Activated CD8-positive, alpha-beta T cell treated with anti-CD3 and anti-CD28 coated beads, Interleukin-2, amount 10 ng/mL, durations not matched to agents 7 days and 5 days (primary cell): ENCODE data around the gene SCAMP4. TPM values are rescaled to one million over a fixed set of nuclear protein-coding genes. Genes with fewer than 3 reads are reported as not detected.

Experiments
- ATAC-seq: fragments of 150-1000 bp; cut with Tn5 transposase; one replicate; pipeline ENCODE4 v1.10.0; 2021; ENCODE audit warnings: moderate library complexity
- CTCF ChIA-PET: fragments of 350-600 bp; sonication (Branson Sonifier 250); formaldehyde crosslinking; loops from one replicate; lab custom pipeline; 2021; ENCODE audit warnings: antibody characterized with exemption; lab: Charles Lee
- POLR2A ChIA-PET: fragments of 350-600 bp; sonication (Branson Sonifier 250); formaldehyde crosslinking; loops from one replicate; lab custom pipeline; 2021; ENCODE audit warnings: antibody characterized with exemption; lab: Charles Lee
- DNase-seq: peaks from one replicate; pipeline ENCODE4 v3.0.0-alpha.2; 2020
- H3K27ac Mint-ChIP-seq: one replicate; pipeline ENCODE4 v1.8.0; 2021; ENCODE audit warnings: mild to moderate bottlenecking, mixed read lengths
- H3K27me3 Mint-ChIP-seq: one replicate; pipeline ENCODE4 v1.8.0; 2021; ENCODE audit warnings: low read depth, mixed read lengths
- H3K36me3 Mint-ChIP-seq: one replicate; pipeline ENCODE4 v1.8.0; 2021; ENCODE audit warnings: low read depth, mixed read lengths
- H3K4me1 Mint-ChIP-seq: one replicate; pipeline ENCODE4 v1.8.0; 2021; ENCODE audit warnings: low read depth, mixed read lengths
- H3K4me3 Mint-ChIP-seq: one replicate; pipeline ENCODE4 v1.8.0; 2021; ENCODE audit warnings: mild to moderate bottlenecking, mixed read lengths
- H3K9me3 Mint-ChIP-seq: one replicate; pipeline ENCODE4 v1.8.0; 2022; ENCODE audit warnings: mixed read lengths; ENCODE audit not compliant: insufficient read depth
- total RNA-seq, 2 experiments: library from RNA; stranded (reverse); gene quantifications; one replicate each; pipeline ENCODE4 v1.2.3, GENCODE V29; 2021

The SCAMP4 gene
- total RNA-seq, 2 experiments from 2014 or later: 29.9 to 37.2 TPM

GRCh38 chr19:1906985-1907562 is 1.9 kb downstream of the SCAMP4 start:
- ChIA-PET CTCF (interaction anchor here (0.8 kb wide), 1 partner anchor 23 kb away, joined by 3 read pairs; no protein-coding TSS in a partner anchor), POLR2A (no interaction called here)
- DNase-seq (no peak), ATAC-seq (no peak)
- Mint-ChIP-seq H3K9me3 (no peaks in the 10 kb centered on the region), H3K27me3 (no peaks in the 10 kb centered on the region), H3K4me3 (no peak overlapping the region), H3K36me3 (peaks cover 7% of the 10 kb centered on the region), H3K4me1 (peaks cover 51% of the 10 kb centered on the region), H3K27ac (no peak overlapping the region)

- H3K27ac Mint-ChIP-seq: no peak overlapping the region
- ChIA-PET POLR2A (interaction anchor here (1.3 kb wide), 1 partner anchor 10 kb away, joined by 3 read pairs; no protein-coding TSS in a partner anchor), CTCF (interaction anchor here (0.8 kb wide), 1 partner anchor 22 kb away, joined by 3 read pairs; no protein-coding TSS in a partner anchor)
- no peaks in the 10 kb centered on the region for H3K27me3 Mint-ChIP-seq
- no peak overlapping the region for H3K4me3 Mint-ChIP-seq
- peaks cover 7% of the 10 kb centered on the region for H3K36me3 Mint-ChIP-seq
- peaks cover 51% of the 10 kb centered on the region for H3K4me1 Mint-ChIP-seq
- H3K9me3 Mint-ChIP-seq: no peaks in the 10 kb centered on the region
- ATAC-seq: no peak
- no peak for DNase-seq
Observed at GRCh38 chr19:1907563-1908363, 2.6 kb downstream of the SCAMP4 start.

GRCh38 chr19:1908364-1908678 is 3.1 kb downstream of the SCAMP4 start:
- Mint-ChIP-seq H3K36me3 (peaks cover 10% of the 10 kb centered on the region), H3K27me3 (no peaks in the 10 kb centered on the region), H3K9me3 (no peaks in the 10 kb centered on the region), H3K4me3 (no peak overlapping the region), H3K4me1 (peaks cover 46% of the 10 kb centered on the region), H3K27ac (no peak overlapping the region)
- no peak for ATAC-seq
- ChIA-PET CTCF (no interaction called here), POLR2A (interaction anchor here (0.6 to 1.3 kb wide), 2 partner anchors 11 to 12 kb away, joined by 3 read pairs; no protein-coding TSS in a partner anchor)
- no peak for DNase-seq

- ChIA-PET CTCF (no interaction called here), POLR2A (no interaction called here)
- peaks cover 13% of the 10 kb centered on the region for H3K36me3 Mint-ChIP-seq
- H3K27me3 Mint-ChIP-seq: no peaks in the 10 kb centered on the region
- H3K4me3 Mint-ChIP-seq: no peak overlapping the region
- peaks cover 33% of the 10 kb centered on the region for H3K4me1 Mint-ChIP-seq
- no peak for DNase-seq
- ATAC-seq: no peak
- no peaks in the 10 kb centered on the region for H3K9me3 Mint-ChIP-seq
- peak overlapping the region; percentile 43 for H3K27ac Mint-ChIP-seq
Observed at GRCh38 chr19:1909761-1910080, 4.5 kb downstream of the SCAMP4 start.

- DNase-seq (no peak), ATAC-seq (no peak)
- Mint-ChIP-seq H3K27ac (peak overlapping the region; percentile 18), H3K36me3 (peaks cover 13% of the 10 kb centered on the region), H3K4me1 (peaks cover 30% of the 10 kb centered on the region), H3K27me3 (no peaks in the 10 kb centered on the region), H3K9me3 (no peaks in the 10 kb centered on the region), H3K4me3 (no peak overlapping the region)
- POLR2A ChIA-PET: no interaction called here
- CTCF ChIA-PET: no interaction called here
Observed at GRCh38 chr19:1910177-1910576, 5.0 kb downstream of the SCAMP4 start.

- POLR2A ChIA-PET: no interaction called here
Observed at GRCh38 chr19:1911098-1911497, 5.9 kb downstream of the SCAMP4 start.

GRCh38 chr19:1911995-1912394 is 6.8 kb downstream of the SCAMP4 start:
- Mint-ChIP-seq H3K27ac (no peak overlapping the region), H3K27me3 (no peaks in the 10 kb centered on the region), H3K4me3 (no peak overlapping the region), H3K9me3 (no peaks in the 10 kb centered on the region), H3K36me3 (peaks cover 7% of the 10 kb centered on the region), H3K4me1 (peaks cover 23% of the 10 kb centered on the region)
- ATAC-seq (no peak), DNase-seq (no peak)
- ChIA-PET POLR2A (no interaction called here), CTCF (no interaction called here)

More at GRCh38 chr19:1911098-1911497, 5.9 kb downstream of the SCAMP4 start:
- Mint-ChIP-seq H3K27ac (no peak overlapping the region), H3K9me3 (no peaks in the 10 kb centered on the region), H3K27me3 (no peaks in the 10 kb centered on the region), H3K4me3 (no peak overlapping the region), H3K36me3 (peaks cover 7% of the 10 kb centered on the region), H3K4me1 (peaks cover 24% of the 10 kb centered on the region)
- ATAC-seq (no peak), DNase-seq (no peak)
- CTCF ChIA-PET: no interaction called here

- Mint-ChIP-seq H3K27ac (no peak overlapping the region), H3K36me3 (peaks cover 7% of the 10 kb centered on the region), H3K4me1 (peaks cover 19% of the 10 kb centered on the region), H3K9me3 (no peaks in the 10 kb centered on the region), H3K4me3 (no peak overlapping the region), H3K27me3 (no peaks in the 10 kb centered on the region)
- ChIA-PET CTCF (no interaction called here), POLR2A (no interaction called here)
- no peak for DNase-seq
- ATAC-seq: no peak
Observed at GRCh38 chr19:1912760-1913505, 7.7 kb downstream of the SCAMP4 start.

GRCh38 chr19:1913781-1914577 is 8.8 kb downstream of the SCAMP4 start:
- ATAC-seq: no peak
- Mint-ChIP-seq H3K27me3 (no peaks in the 10 kb centered on the region), H3K4me3 (no peak overlapping the region), H3K27ac (no peak overlapping the region), H3K36me3 (peaks cover 6% of the 10 kb centered on the region), H3K9me3 (no peaks in the 10 kb centered on the region), H3K4me1 (peaks cover 14% of the 10 kb centered on the region)
- ChIA-PET POLR2A (no interaction called here), CTCF (no interaction called here)
- no peak for DNase-seq

- H3K4me3 Mint-ChIP-seq: no peak overlapping the region
- ATAC-seq (no peak), DNase-seq (no peak)
- no peaks in the 10 kb centered on the region for H3K27me3 Mint-ChIP-seq
- POLR2A ChIA-PET: no interaction called here
- H3K9me3 Mint-ChIP-seq: no peaks in the 10 kb centered on the region
- H3K4me1 Mint-ChIP-seq: peaks cover 5% of the 10 kb centered on the region
- no peak overlapping the region for H3K27ac Mint-ChIP-seq
- CTCF ChIA-PET: interaction anchor here (1.0 kb wide), 1 partner anchor 18 kb away, joined by 3 read pairs; no protein-coding TSS in a partner anchor
- H3K36me3 Mint-ChIP-seq: peaks cover 6% of the 10 kb centered on the region
Observed at GRCh38 chr19:1914826-1915341, 9.7 kb downstream of the SCAMP4 start.

- ATAC-seq (no peak), DNase-seq (no peak)
- H3K4me3 Mint-ChIP-seq: no peak overlapping the region
- no peaks in the 10 kb centered on the region for H3K4me1 Mint-ChIP-seq
- ChIA-PET POLR2A (no interaction called here), CTCF (no interaction called here)
- H3K27ac Mint-ChIP-seq: no peak overlapping the region
- peaks cover 12% of the 10 kb centered on the region for H3K36me3 Mint-ChIP-seq
- H3K9me3 Mint-ChIP-seq: no peaks in the 10 kb centered on the region
- H3K27me3 Mint-ChIP-seq: no peaks in the 10 kb centered on the region
Observed at GRCh38 chr19:1917146-1917545, 11.9 kb downstream of the SCAMP4 start.
